ENCODE results near the gene RPN2. TPM values are rescaled to one million over a fixed set of nuclear protein-coding genes. Genes with fewer than 3 reads are reported as not detected.

The RPN2 gene
- total RNA-seq, 1 experiment from 2014 or later: 226 TPM

- Mint-ChIP-seq H3K4me3 (ENCODE audit: unreplicated experiment) (no peak overlapping the region), H3K36me3 (ENCODE audit: insufficient read depth, unreplicated experiment) (no peaks in the 10 kb centered on the region), H3K9me3 (ENCODE audit: unreplicated experiment) (no peaks in the 10 kb centered on the region), H3K4me1 (ENCODE audit: insufficient read depth, unreplicated experiment) (no peaks in the 10 kb centered on the region), H3K27me3 (ENCODE audit: insufficient read depth, unreplicated experiment) (peaks cover 54% of the 10 kb centered on the region), H3K27ac (ENCODE audit: low read depth, unreplicated experiment) (no peak overlapping the region)
- BruUV-seq (replicated peaks): no TSS peak
- no peak for DNase-seq (ENCODE audit: unreplicated experiment)
- POLR2A ChIA-PET: no interaction called here
- no peak for TF ChIP-seq CTCF (IDR thresholded peaks at IDR 0.05; ENCODE audit: unreplicated experiment)
- intact Hi-C loops (cut with micrococcal nuclease): no loop called here
- CTCF ChIA-PET: interaction anchor here (0.5 to 2.8 kb wide), 3 partner anchors 9 to 65 kb away, joined by 3 to 16 read pairs (median 4); no protein-coding TSS in a partner anchor
These were observed 81.8 kb downstream of the RPN2 start for GRCh38 chr20:37260923-37261322.

GRCh38 chr20:37261714-37262113 lies 82.6 kb downstream of the RPN2 start, which contains the start of gene GHRH:
GHRH (minus strand) TSS chr20:37261814; CDS start chr20:37256889, 4,925 bp downstream.
- ChIA-PET POLR2A (interaction anchor here (1.0 kb wide), 1 partner anchor 9 kb away, joined by 3 read pairs; no protein-coding TSS in a partner anchor), CTCF (no interaction called here)
- TF ChIP-seq CTCF (IDR thresholded peaks at IDR 0.05; ENCODE audit: unreplicated experiment): no peak
- H3K9me3 Mint-ChIP-seq (ENCODE audit: unreplicated experiment): no peaks in the 10 kb centered on the region
- no peak for DNase-seq (ENCODE audit: unreplicated experiment)
- peaks cover 54% of the 10 kb centered on the region for H3K27me3 Mint-ChIP-seq (ENCODE audit: insufficient read depth, unreplicated experiment)
- intact Hi-C loops (cut with micrococcal nuclease): no loop called here
- H3K27ac Mint-ChIP-seq (ENCODE audit: low read depth, unreplicated experiment): no peak within 1 kb of the TSS
- H3K36me3 Mint-ChIP-seq (ENCODE audit: insufficient read depth, unreplicated experiment): no peaks in the 10 kb centered on the region
- H3K4me1 Mint-ChIP-seq (ENCODE audit: insufficient read depth, unreplicated experiment): peaks cover under 1% of the 10 kb centered on the region
- no TSS peak for BruUV-seq (replicated peaks)
- no peak within 1 kb of the TSS for H3K4me3 Mint-ChIP-seq (ENCODE audit: unreplicated experiment)

- Mint-ChIP-seq H3K27me3 (ENCODE audit: insufficient read depth, unreplicated experiment) (peaks cover 54% of the 10 kb centered on the region), H3K27ac (ENCODE audit: low read depth, unreplicated experiment) (no peak overlapping the region), H3K9me3 (ENCODE audit: unreplicated experiment) (no peaks in the 10 kb centered on the region), H3K36me3 (ENCODE audit: insufficient read depth, unreplicated experiment) (no peaks in the 10 kb centered on the region), H3K4me1 (ENCODE audit: insufficient read depth, unreplicated experiment) (peaks cover 6% of the 10 kb centered on the region), H3K4me3 (ENCODE audit: unreplicated experiment) (no peak overlapping the region)
- CTCF ChIA-PET: interaction anchor here (0.5 to 1.3 kb wide), 2 partner anchors 67 to 105 kb away, joined by 5 read pairs; no protein-coding TSS in a partner anchor
- BruUV-seq (replicated peaks): no TSS peak
- POLR2A ChIA-PET: interaction anchor here (0.7 to 1.0 kb wide), 3 partner anchors 10 to 62 kb away, joined by 3 to 7 read pairs (median 3); no protein-coding TSS in a partner anchor
- DNase-seq (ENCODE audit: unreplicated experiment): peak; percentile 35
- intact Hi-C loops (cut with micrococcal nuclease): no loop called here
- TF ChIP-seq CTCF (IDR thresholded peaks at IDR 0.05; ENCODE audit: unreplicated experiment): no peak
These were observed 83.4 kb downstream of the RPN2 start for GRCh38 chr20:37262505-37262904.

GRCh38 chr20:37263686-37264085 lies 84.6 kb downstream of the RPN2 start:
- H3K9me3 Mint-ChIP-seq (ENCODE audit: unreplicated experiment): no peaks in the 10 kb centered on the region
- no peaks in the 10 kb centered on the region for H3K36me3 Mint-ChIP-seq (ENCODE audit: insufficient read depth, unreplicated experiment)
- TF ChIP-seq CTCF (IDR thresholded peaks at IDR 0.05; ENCODE audit: unreplicated experiment): no peak
- intact Hi-C loops (cut with micrococcal nuclease): no loop called here
- no peak overlapping the region for H3K27ac Mint-ChIP-seq (ENCODE audit: low read depth, unreplicated experiment)
- H3K27me3 Mint-ChIP-seq (ENCODE audit: insufficient read depth, unreplicated experiment): peaks cover 43% of the 10 kb centered on the region
- CTCF ChIA-PET: interaction anchor here (1.0 to 10.0 kb wide), 4 partner anchors 13 to 269 kb away, joined by 3 to 175 read pairs (median 7); no protein-coding TSS in a partner anchor
- POLR2A ChIA-PET: interaction anchor here (0.6 to 2.1 kb wide), 2 partner anchors 19 to 264 kb away, joined by 3 to 7 read pairs; partner anchors contain the start of gene BLCAP
- H3K4me3 Mint-ChIP-seq (ENCODE audit: unreplicated experiment): no peak overlapping the region
- DNase-seq (ENCODE audit: unreplicated experiment): no peak
- BruUV-seq (replicated peaks): no TSS peak
- H3K4me1 Mint-ChIP-seq (ENCODE audit: insufficient read depth, unreplicated experiment): peaks cover 6% of the 10 kb centered on the region
